Measurements from ENCODE around the gene RPRD1B.

The RPRD1B gene

DNA sequence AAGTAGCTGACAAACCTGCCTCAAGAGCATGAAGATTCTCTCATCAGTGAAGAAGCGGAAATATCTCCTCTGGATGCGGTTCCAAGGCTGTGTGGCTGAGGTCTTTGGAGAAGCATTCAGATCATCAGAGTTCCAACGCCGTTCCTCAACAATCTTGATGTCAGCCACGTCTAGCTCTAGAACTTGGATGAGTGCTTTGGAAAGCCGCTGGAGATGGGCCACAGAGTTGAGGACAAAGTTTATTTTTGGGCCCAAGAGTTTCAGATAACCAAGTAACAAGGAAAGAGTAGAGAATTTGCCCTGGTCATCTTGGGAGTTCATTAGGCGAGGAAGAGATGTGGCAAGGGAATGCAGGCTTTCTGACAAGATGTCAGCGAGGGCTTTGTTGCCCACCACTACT is 21.2 kb upstream of the RPRD1B start:
- H3K4me3 ChIP-seq (replicated peaks; ENCODE audit: low read depth, low read length), result no peak overlapping the region
- peaks cover 21% of the 10 kb centered on the region for H3K36me3 ChIP-seq (ENCODE audit: control insufficient read depth, insufficient read depth, low read length)
- H3K27me3 ChIP-seq (replicated peaks; ENCODE audit: control insufficient read depth, insufficient read depth, low read length), result no peaks in the 10 kb centered on the region
- TF ChIP-seq, protein P1, sequence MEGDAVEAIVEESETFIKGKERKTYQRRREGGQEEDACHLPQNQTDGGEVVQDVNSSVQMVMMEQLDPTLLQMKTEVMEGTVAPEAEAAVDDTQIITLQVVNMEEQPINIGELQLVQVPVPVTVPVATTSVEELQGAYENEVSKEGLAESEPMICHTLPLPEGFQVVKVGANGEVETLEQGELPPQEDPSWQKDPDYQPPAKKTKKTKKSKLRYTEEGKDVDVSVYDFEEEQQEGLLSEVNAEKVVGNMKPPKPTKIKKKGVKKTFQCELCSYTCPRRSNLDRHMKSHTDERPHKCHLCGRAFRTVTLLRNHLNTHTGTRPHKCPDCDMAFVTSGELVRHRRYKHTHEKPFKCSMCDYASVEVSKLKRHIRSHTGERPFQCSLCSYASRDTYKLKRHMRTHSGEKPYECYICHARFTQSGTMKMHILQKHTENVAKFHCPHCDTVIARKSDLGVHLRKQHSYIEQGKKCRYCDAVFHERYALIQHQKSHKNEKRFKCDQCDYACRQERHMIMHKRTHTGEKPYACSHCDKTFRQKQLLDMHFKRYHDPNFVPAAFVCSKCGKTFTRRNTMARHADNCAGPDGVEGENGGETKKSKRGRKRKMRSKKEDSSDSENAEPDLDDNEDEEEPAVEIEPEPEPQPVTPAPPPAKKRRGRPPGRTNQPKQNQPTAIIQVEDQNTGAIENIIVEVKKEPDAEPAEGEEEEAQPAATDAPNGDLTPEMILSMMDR (IDR thresholded peaks at IDR 0.05; ENCODE audit: insufficient read depth, low read length, poor library complexity, severe bottlenecking), result no peak
- DNase-seq (ENCODE audit: extremely low read depth, insufficient read length), result no peak

DNA sequence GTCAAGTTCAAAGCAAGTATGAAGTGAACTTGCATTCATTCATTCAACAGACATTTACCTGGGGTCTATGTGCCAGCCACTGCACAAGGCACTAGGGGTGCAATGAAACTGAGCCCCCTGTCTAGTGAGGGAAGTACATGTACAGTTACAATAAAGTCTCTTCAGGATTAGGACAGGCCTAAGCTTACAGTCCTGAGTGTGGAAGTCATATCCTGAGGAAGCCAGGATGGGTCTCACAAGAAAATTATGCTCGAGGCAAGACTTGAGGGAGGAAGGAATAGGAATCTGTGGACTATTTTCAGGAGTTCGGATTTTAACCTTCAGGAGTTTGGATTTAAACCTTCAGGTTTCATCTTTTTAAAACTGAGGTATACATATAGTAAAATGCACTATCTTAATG is 19.7 kb upstream of the RPRD1B start:
- TF ChIP-seq, protein P1 (IDR thresholded peaks at IDR 0.05; ENCODE audit: insufficient read depth, low read length, poor library complexity, severe bottlenecking), result no peak
- Histone ChIP-seq H3K4me3 (replicated peaks; ENCODE audit: low read depth, low read length) (no peak overlapping the region), H3K27me3 (replicated peaks; ENCODE audit: control insufficient read depth, insufficient read depth, low read length) (no peaks in the 10 kb centered on the region), H3K36me3 (ENCODE audit: control insufficient read depth, insufficient read depth, low read length) (peaks cover 26% of the 10 kb centered on the region)
- no peak for DNase-seq (ENCODE audit: extremely low read depth, insufficient read length)

DNA sequence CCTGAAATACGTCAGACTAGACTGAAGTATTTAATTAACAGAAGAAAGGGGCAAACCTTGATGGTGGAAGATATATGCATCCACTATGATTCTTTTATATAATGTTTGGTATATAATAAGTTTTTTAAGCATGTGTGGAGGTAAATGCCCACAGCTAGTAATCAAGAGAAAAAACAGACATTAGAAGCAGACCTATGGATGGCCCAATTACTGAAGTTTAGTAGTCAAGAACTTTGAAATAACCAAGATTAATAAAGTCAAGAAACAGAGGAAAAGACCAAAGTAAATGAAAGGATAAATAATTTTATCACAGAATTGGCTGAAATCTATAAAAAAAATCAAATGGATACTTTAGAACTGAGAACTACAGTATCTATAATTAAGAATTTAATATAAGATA is 15.6 kb upstream of the RPRD1B start:
- DNase-seq (ENCODE audit: extremely low read depth, insufficient read length), result no peak
- Histone ChIP-seq H3K27me3 (replicated peaks; ENCODE audit: control insufficient read depth, insufficient read depth, low read length) (no peaks in the 10 kb centered on the region), H3K36me3 (ENCODE audit: control insufficient read depth, insufficient read depth, low read length) (peaks cover 12% of the 10 kb centered on the region), H3K4me3 (replicated peaks; ENCODE audit: low read depth, low read length) (no peak overlapping the region)
- TF ChIP-seq, protein P1 (IDR thresholded peaks at IDR 0.05; ENCODE audit: insufficient read depth, low read length, poor library complexity, severe bottlenecking), result no peak

DNA sequence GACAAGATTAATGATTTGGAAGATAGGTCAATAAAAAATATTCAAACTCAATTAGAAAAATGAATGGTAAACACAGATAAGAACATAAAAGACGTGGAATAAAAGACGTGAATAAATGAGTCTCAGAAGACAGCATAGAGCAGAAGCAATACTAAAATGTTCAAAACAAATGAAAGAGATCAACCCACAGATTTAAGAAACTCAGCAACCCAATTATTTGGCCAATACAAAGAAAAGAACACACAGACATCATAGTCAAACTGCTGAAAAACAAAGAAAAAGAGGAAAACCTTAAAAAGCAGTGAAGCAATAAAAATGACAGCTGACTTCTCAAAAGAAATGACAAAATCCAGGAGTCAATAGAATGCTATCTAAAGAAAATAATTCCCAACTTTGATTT is 15.2 kb upstream of the RPRD1B start:
- Histone ChIP-seq H3K36me3 (ENCODE audit: control insufficient read depth, insufficient read depth, low read length) (peaks cover 11% of the 10 kb centered on the region), H3K27me3 (replicated peaks; ENCODE audit: control insufficient read depth, insufficient read depth, low read length) (no peaks in the 10 kb centered on the region), H3K4me3 (replicated peaks; ENCODE audit: low read depth, low read length) (no peak overlapping the region)
- DNase-seq (ENCODE audit: extremely low read depth, insufficient read length), result no peak
- TF ChIP-seq, protein P1 (IDR thresholded peaks at IDR 0.05; ENCODE audit: insufficient read depth, low read length, poor library complexity, severe bottlenecking), result no peak

DNA sequence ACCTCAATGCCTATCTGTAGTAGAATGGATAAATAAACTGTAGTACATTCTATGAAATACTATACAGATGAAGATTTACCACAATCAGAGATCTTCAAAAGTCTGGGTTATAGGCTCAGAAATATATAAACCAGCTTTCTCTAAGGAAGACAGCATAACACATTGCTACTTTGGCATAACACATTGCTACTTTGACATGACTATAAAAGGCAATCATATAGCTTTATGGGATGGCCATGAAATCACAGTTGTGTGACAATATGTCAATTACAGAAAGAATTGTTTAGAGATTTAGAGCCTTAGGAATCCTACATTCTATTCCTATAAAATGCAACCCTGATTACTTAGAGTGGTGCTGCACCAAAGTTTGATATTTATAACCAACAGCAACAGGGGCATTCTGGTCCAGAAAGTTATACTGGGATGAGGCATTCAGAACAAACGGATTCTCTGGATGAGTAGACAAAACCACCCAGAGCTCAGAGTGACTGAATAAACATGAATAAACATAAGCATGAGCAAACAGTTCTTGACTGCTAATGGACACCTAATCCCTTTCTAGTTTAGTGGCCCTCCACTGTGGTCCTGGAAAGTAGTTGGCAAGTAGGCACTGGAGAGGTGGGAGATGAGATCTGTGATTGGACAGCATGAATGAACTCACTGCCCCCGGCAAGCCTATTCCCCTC is 12.3 kb upstream of the RPRD1B start:
- no peak for DNase-seq (ENCODE audit: extremely low read depth, insufficient read length)
- Histone ChIP-seq H3K4me3 (replicated peaks; ENCODE audit: low read depth, low read length) (no peak overlapping the region), H3K36me3 (ENCODE audit: control insufficient read depth, insufficient read depth, low read length) (peaks cover 4% of the 10 kb centered on the region), H3K27me3 (replicated peaks; ENCODE audit: control insufficient read depth, insufficient read depth, low read length) (no peaks in the 10 kb centered on the region)
- TF ChIP-seq, protein P1 (IDR thresholded peaks at IDR 0.05; ENCODE audit: insufficient read depth, low read length, poor library complexity, severe bottlenecking), result no peak

Measured in GM06990 (cell line).